ENCODE data around the gene LGI4.

The LGI4 gene

DNA sequence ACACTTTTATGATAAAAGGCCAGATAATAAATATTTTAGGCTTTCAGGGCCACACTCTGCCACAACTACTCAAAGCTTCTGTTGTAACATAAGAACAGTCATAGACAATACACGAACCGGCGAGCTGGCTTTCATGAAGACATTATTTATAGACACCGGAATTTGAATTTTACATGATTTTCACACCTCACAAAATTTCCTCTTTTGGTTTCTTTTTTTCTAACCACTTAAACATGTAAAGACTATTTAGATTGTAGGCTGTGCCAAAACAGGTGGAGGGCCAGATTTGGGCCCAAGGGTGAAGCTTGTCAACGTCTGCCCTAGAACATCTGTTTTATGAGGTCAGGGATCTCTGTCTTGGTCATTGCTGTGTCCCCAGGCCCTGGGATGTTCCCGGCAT, 48.9 kb downstream of the LGI4 start:
- DNase-seq (ENCODE audit: low spot score), result no peak

DNA sequence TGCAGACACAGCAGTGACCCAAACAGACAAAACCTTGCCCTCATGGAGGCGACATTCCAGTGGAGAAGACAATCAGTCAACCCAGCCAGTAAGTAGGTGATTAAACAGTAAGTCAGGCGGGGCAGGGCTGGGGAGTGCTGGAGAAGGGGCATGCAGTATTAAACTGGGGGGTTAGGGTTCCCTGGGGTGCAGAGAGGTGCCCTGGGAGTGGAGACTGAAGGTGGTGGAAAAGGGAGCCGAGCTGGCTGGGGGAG, 50.4 kb downstream of the LGI4 start:
- DNase-seq (ENCODE audit: low spot score), result no peak

DNA sequence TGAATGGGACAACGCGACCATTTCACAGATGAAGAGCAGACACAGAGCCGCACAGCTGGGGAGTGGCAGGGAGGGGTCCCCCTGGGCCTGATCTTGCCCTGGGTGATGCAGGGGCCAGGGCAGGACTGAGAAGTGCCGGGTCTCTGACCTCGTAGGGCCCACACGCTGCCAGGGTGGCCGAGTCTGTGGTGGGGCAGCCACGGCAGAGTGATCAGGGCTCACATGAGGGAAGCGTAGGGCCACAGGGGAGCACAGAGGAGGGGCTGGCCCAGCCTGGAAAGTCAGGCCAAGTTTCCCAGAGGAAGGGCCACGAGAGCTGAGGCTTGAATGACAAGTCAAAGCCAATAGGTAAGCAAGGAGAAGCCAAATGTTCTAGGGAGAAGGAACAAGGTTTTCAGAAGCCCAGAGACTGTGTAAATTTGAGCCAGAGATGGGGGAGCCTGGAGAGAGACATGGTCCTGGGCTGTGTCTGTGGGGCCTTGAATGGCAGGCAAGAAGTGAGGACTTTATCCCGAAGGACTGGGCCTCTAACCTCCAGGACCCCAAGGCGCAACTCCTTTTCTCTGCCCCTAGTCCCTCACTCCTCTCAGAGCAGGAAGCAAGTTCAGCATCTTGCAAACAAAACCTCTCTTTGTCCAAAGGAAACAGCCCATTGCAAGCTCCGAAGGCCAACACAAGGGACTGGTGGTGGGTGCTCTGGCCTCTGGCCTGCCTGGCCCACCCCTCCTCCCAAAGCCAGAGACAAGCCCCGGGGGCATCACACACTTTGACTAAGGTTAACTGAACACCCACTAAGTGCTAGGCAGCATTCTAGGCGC, 51.0 kb downstream of the LGI4 start:
- DNase-seq (ENCODE audit: low spot score), result no peak

DNA sequence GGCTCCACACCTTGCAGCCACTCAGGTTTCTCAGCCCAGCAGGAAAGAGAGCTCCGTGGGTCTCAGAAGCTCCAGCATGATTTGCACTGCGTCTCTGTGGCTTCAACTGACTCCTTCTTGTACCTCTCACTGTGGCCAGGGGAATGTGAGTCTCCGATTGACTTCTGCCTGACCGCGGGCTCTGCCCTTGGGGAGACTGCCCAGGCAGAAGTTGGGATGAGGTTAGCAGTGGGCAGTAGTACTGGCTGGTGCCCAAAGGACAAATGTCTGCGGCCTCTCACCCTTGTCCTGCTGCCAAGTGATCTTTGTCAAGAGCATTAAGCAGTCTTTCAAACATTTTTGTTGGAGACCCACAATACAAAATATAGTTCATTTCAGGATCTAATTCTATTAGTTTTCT, 53.7 kb downstream of the LGI4 start:
- DNase-seq (ENCODE audit: low spot score), result no peak

GRCh38 chr19:35080613-35081170, 54.2 kb downstream of the LGI4 start:
- DNase-seq (ENCODE audit: low spot score), result no peak

DNA sequence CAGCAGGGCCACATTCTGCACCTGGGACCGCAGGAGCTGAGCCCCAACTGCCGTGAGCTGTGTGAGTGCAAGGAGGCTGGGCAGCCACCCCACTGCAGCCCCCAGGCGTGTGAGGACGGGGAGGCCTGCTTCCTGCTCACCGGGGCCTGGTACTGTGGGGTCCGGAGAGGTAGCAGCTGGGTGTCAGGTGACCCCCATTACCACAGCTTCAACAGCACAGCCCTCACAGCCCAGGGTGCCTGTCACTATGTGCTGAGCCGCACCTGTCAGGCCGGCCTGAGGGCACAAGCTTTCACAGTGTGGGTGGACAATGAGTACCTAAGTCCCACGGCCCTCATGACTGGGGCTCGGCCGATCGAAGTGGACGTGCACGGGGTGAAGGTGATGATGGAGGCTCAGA, 55.0 kb downstream of the LGI4 start:
- no peak for DNase-seq (ENCODE audit: low spot score)

DNA sequence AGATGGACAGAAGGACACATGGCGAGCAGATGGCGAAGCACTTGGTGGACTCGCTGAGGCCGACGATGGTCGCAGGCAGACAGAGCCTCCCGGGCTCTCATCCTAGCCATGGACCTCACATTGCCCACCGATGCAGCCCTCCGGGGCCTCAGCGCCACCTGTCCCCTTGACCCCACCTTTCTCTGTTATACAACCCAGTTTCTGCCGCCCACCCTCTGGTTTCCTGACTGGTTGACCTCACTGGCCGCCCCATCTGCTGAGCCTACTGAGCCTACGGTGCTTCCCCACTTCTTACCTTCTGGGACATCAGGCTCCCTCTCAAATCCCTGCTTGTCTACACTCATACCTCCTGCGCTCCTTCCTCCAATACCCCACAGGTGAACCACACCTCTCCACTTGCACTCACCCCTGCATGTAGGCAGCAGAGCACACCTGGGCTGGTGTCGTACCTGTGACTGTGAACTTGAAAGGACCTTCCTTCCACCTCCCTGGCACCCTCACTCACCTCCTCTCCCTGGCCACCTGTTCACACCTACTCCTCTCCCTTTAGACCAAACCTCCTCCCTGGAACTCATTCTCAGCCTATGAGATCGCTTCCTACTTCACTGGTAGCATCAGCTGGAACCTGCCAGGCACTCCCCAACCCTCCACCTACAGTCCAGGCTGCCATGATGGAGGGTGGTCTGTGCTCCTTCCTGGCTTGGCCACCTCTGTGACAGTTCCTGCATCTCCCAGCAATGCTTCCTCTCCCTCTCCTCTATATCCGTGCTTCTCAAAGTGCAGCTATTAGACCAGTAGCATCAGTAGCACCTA, 57.2 kb downstream of the LGI4 start:
- DNase-seq (ENCODE audit: low spot score), result no peak

DNA sequence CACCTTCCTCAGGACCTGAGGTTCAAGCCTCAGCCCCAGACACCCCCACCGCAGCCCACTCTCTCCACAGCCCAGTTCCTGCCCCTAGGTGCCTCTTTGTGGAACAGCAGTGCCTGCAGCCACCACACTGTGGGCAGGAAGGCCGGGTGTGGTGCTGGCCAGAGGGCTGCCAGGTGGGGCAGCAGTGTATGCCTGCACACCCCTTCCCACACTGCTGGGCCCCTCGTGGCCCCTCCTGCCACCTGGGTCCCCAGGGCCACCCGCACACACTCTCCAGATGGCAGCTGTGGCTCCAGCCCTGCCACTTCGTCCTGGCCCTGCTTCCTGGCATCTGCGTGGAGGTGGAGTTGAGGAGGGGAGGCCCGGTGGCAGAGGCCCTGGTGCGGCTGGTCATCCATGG, 58.2 kb downstream of the LGI4 start:
- DNase-seq (ENCODE audit: low spot score), result no peak

GRCh38 chr19:35076026-35076370, 58.9 kb downstream of the LGI4 start:
- no peak for DNase-seq (ENCODE audit: low spot score)

DNA sequence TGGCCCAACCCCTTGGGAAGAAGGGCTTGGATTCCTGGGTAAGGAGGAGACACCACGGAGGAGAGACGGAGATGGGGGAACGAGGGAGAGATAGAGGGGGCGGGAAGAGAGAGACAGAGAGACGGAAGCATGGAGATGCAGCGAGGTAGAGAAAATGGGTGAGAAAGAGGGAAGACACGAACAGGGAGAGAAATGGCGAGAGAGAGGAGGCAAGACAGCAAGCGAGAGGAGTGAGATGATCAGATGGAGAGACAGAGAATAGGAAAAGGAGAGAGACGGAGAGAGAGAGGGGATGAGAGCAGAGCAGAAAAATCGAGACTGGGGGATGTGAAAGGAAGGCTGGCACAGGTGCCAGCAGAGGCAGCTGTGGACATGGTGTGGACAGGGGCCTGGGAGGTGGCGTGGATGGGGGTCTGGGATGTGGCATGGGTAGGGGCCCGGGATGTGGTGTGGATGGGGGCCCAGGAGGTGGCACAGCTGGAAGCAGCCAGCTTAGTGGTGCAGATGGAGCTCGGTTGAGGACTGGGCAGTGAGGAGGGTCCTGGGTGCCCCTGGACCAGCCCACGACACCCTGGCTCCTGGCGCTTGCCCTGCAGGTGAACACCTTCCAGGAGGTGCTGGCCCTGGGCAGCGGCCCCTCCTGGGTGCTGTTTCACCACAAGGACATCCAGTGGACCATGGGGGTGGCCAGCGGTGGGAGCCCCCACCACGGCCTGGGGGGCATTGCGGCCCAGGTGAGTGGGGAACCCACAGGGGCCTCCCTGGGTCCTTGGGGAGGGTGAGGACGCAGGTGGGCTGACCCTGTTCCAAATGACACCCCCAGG, 59.4 kb downstream of the LGI4 start:
- DNase-seq (ENCODE audit: low spot score), result no peak
